CD14-positive monocyte (primary cell): Measurements from ENCODE around the gene DRD2. TPM values are rescaled to one million over a fixed set of nuclear protein-coding genes. Genes with fewer than 3 reads are reported as not detected.

Source experiments
- DNase-seq, 3 donors: peaks; one replicate each; pipeline ENCODE4 v3.0.0-alpha.2; 2011 to 2022
- H2AFZ ChIP-seq: 2 replicates; pipeline ENCODE4 v1.6.0; 2012; ENCODE audit warnings: mild to moderate bottlenecking, low read depth, low read length, inconsistent platforms; ENCODE audit not compliant: insufficient read depth, poor library complexity, severe bottlenecking
- H3K27ac ChIP-seq, 2 donors: 1 replicate in 1 of 2; 2 replicates in 1 of 2; pipeline ENCODE4 v1.5.1; 2012 to 2013; ENCODE audit warnings: low read length in 2 of 2, control low read depth in 1 of 2, inconsistent platforms in 1 of 2, low read depth in 1 of 2, mild to moderate bottlenecking in 1 of 2
- H3K27me3 ChIP-seq, 2 donors: one replicate each; pipeline versions ENCODE4 v1.6.0 to v1.6.1; 2011 to 2013; ENCODE audit warnings: low read length in 2 of 2; ENCODE audit not compliant: control insufficient read depth in 2 of 2, insufficient read depth in 2 of 2
- H3K36me3 ChIP-seq, 2 donors: replicated peaks in 1 of 2; 1 replicate in 1 of 2; 2 replicates in 1 of 2; pipeline versions ENCODE4 v1.5.1 to v1.6.1; 2012 to 2013; ENCODE audit warnings: low read length in 2 of 2, control low read depth in 1 of 2, inconsistent platforms in 1 of 2, mild to moderate bottlenecking in 1 of 2; ENCODE audit not compliant: insufficient read depth in 2 of 2, control insufficient read depth in 1 of 2
- H3K4me1 ChIP-seq, 2 donors: 1 replicate in 1 of 2; 2 replicates in 1 of 2; pipeline versions ENCODE4 v1.5.1 to v1.6.1; 2012 to 2013; ENCODE audit warnings: low read length in 2 of 2, control low read depth in 1 of 2, inconsistent platforms in 1 of 2, mild to moderate bottlenecking in 1 of 2, moderate library complexity in 1 of 2; ENCODE audit not compliant: insufficient read depth in 2 of 2, control insufficient read depth in 1 of 2
- H3K4me2 ChIP-seq: replicated peaks from 2 replicates; pipeline ENCODE3; 2012; ENCODE audit warnings: low read length, moderate library complexity, mild to moderate bottlenecking; ENCODE audit not compliant: poor library complexity, severe bottlenecking; ENCODE audit errors: extremely low read depth
- H3K4me3 ChIP-seq, 3 experiments: fragments of 200-600 bp in 1 of 3; sonication (generic) in 1 of 3; replicated peaks in 1 of 3; 1 replicate in 2 of 3; 2 replicates in 1 of 3; pipeline ENCODE4 v1.5.1; 2011 to 2013; ENCODE audit warnings: low read length in 3 of 3, mild to moderate bottlenecking in 3 of 3, control low read depth in 2 of 3, low read depth in 2 of 3, inconsistent platforms in 1 of 3, moderate library complexity in 1 of 3
- H3K79me2 ChIP-seq: 2 replicates; pipeline ENCODE4 v1.6.0; 2012; ENCODE audit warnings: mild to moderate bottlenecking, control low read depth, inconsistent platforms, low read length, moderate library complexity; ENCODE audit not compliant: insufficient read depth
- H3K9ac ChIP-seq: 2 replicates; pipeline ENCODE4 v1.6.0; 2017; ENCODE audit warnings: low read length, mild to moderate bottlenecking; ENCODE audit not compliant: insufficient read depth, poor library complexity, severe bottlenecking
- H3K9me3 ChIP-seq, 2 donors: replicated peaks in 1 of 2; 1 replicate in 1 of 2; 2 replicates in 1 of 2; pipeline versions ENCODE4 v1.5.1 to v1.6.1; 2012 to 2013; ENCODE audit warnings: low read length in 2 of 2, control low read depth in 1 of 2; ENCODE audit not compliant: control insufficient read depth in 1 of 2, insufficient read depth in 1 of 2
- H4K20me1 ChIP-seq: 2 replicates; pipeline ENCODE4 v1.6.0; 2012; ENCODE audit warnings: mild to moderate bottlenecking, low read length, control low read depth, moderate library complexity; ENCODE audit not compliant: insufficient read depth
- H3K27ac Mint-ChIP-seq, 7 donors: one replicate each; pipeline ENCODE4 v1.8.0; 2020; ENCODE audit warnings: mild to moderate bottlenecking in 7 of 7, mixed read lengths in 7 of 7, moderate library complexity in 6 of 7, inconsistent platforms in 2 of 7
- H3K27me3 Mint-ChIP-seq, 3 donors: one replicate each; pipeline ENCODE4 v1.8.0; 2021 to 2022; ENCODE audit warnings: low read depth in 3 of 3, mild to moderate bottlenecking in 3 of 3, mixed read lengths in 3 of 3, moderate library complexity in 3 of 3, inconsistent platforms in 1 of 3
- H3K36me3 Mint-ChIP-seq, 2 donors: one replicate each; pipeline ENCODE4 v1.8.0; 2020; ENCODE audit warnings: mixed read lengths in 2 of 2, inconsistent platforms in 1 of 2, mild to moderate bottlenecking in 1 of 2
- H3K4me1 Mint-ChIP-seq: one replicate; pipeline ENCODE4 v1.8.0; 2020; ENCODE audit warnings: mild to moderate bottlenecking, mixed read lengths
- H3K4me3 Mint-ChIP-seq, 2 donors: one replicate each; pipeline ENCODE4 v1.8.0; 2020; ENCODE audit warnings: mild to moderate bottlenecking in 2 of 2, mixed read lengths in 2 of 2, moderate library complexity in 1 of 2
- H3K9me3 Mint-ChIP-seq, 7 donors: one replicate each; pipeline ENCODE4 v1.8.0; 2020 to 2022; ENCODE audit warnings: mixed read lengths in 7 of 7, mild to moderate bottlenecking in 6 of 7, moderate library complexity in 6 of 7, inconsistent platforms in 2 of 7
- WGBS: methylation state at CpG from one replicate; pipeline ENCODE4 v1.1.5; 2013; ENCODE audit warnings: missing lambda C conversion rate; ENCODE audit not compliant: insufficient coverage; 5-methylcytosine and 5-hydroxymethylcytosine counted together
- intact Hi-C, 2 donors: fragments of 100-400 bp; cut with micrococcal nuclease; formaldehyde crosslinking; loops; one replicate each; pipeline versions ENCODE4 v1.15.0 to v1.15.1; 2023
- polyA plus RNA-seq, 3 donors: library from polyadenylated mRNA; depleted of rRNA in 1 of 3; unstranded in 2 of 3; stranded (reverse) in 1 of 3; fragments of 300-500 nt in 2 of 3; fragments of >200 nt in 1 of 3; fragmentation: Illumina TruSeq in 2 of 3; gene quantifications; 1 replicate in 2 of 3; 2 replicates in 1 of 3; pipeline ENCODE4 v1.2.3, GENCODE V29; 2012 to 2021
- TF ChIP-seq, protein P1 (sequence below): fragments of 200-600 bp; IDR thresholded peaks from one replicate; pipeline ENCODE4 v1.8.0; 2022; ENCODE audit warnings: antibody characterized with exemption, mild to moderate bottlenecking

DRD2 gene
- polyA plus RNA-seq, 3 donors = not detected

DNA sequence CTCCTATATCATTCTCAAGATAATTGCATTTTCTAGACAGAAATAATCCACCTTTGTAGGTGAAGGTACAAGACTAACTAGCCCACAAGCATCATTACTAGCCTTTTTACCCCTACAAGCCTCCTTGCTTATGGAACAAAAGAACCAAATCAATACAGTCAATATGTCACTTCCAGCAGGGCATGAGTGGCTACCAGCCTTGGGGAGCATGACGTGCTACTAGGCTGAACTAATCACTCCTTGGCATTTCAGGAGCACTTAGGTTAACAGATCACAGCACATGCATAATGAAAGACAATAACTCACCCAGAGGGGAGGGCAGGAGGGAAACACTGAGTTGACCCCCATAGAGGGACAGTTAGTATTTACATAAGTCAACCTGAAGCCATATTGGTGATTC lies 2.7 kb downstream of the DRD2 start:
- no peak overlapping the region for H3K27ac ChIP-seq
- H3K27me3 ChIP-seq = peaks cover 42 to 44% of the 10 kb centered on the region in 2 donors
- intact Hi-C loops = no loop called here
- H4K20me1 ChIP-seq = no peaks in the 10 kb centered on the region
- H3K4me3 Mint-ChIP-seq = peak overlapping the region in 1 of 2 donors; percentile 10
- peaks cover 0 to 3% of the 10 kb centered on the region in 2 donors for H3K36me3 Mint-ChIP-seq
- TF ChIP-seq, protein P1, sequence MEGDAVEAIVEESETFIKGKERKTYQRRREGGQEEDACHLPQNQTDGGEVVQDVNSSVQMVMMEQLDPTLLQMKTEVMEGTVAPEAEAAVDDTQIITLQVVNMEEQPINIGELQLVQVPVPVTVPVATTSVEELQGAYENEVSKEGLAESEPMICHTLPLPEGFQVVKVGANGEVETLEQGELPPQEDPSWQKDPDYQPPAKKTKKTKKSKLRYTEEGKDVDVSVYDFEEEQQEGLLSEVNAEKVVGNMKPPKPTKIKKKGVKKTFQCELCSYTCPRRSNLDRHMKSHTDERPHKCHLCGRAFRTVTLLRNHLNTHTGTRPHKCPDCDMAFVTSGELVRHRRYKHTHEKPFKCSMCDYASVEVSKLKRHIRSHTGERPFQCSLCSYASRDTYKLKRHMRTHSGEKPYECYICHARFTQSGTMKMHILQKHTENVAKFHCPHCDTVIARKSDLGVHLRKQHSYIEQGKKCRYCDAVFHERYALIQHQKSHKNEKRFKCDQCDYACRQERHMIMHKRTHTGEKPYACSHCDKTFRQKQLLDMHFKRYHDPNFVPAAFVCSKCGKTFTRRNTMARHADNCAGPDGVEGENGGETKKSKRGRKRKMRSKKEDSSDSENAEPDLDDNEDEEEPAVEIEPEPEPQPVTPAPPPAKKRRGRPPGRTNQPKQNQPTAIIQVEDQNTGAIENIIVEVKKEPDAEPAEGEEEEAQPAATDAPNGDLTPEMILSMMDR = no peak
- H3K27ac Mint-ChIP-seq = no peak overlapping the region
- H3K36me3 ChIP-seq = no peaks in the 10 kb centered on the region
- H3K4me2 ChIP-seq = no peak overlapping the region
- peaks cover 0 to 12% of the 10 kb centered on the region in 2 donors for H3K9me3 ChIP-seq
- peaks cover 42 to 55% (median 51%) of the 10 kb centered on the region in 3 donors for H3K27me3 Mint-ChIP-seq
- H3K4me1 ChIP-seq = no peaks in the 10 kb centered on the region
- H3K9ac ChIP-seq = no peak overlapping the region
- WGBS = no CpG with 5 or more reads among the region's 1 CpG
- H3K4me1 Mint-ChIP-seq = no peaks in the 10 kb centered on the region
- H3K9me3 Mint-ChIP-seq = peaks cover 0 to 10% (median 5%) of the 10 kb centered on the region in 7 donors
- no peak for DNase-seq
- H2AFZ ChIP-seq = no peak overlapping the region
- H3K4me3 ChIP-seq = no peak overlapping the region
- H3K79me2 ChIP-seq = no peaks in the 10 kb centered on the region

- Histone ChIP-seq H3K27me3 (peaks cover 23 to 24% of the 10 kb centered on the region in 2 donors), H3K79me2 (no peaks in the 10 kb centered on the region), H3K27ac (no peak overlapping the region), H3K9me3 (peaks cover 0 to 12% of the 10 kb centered on the region in 2 donors), H2AFZ (no peak overlapping the region), H3K9ac (no peak overlapping the region), H3K36me3 (no peaks in the 10 kb centered on the region), H3K4me2 (no peak overlapping the region), H4K20me1 (no peaks in the 10 kb centered on the region), H3K4me3 (no peak overlapping the region), H3K4me1 (no peaks in the 10 kb centered on the region)
- H3K36me3 Mint-ChIP-seq = no peaks in the 10 kb centered on the region
- TF ChIP-seq, protein P1 = no peak
- intact Hi-C loops = no loop called here
- no peak overlapping the region for H3K27ac Mint-ChIP-seq
- H3K4me1 Mint-ChIP-seq = no peaks in the 10 kb centered on the region
- peaks cover 0 to 5% (median 3%) of the 10 kb centered on the region in 7 donors for H3K9me3 Mint-ChIP-seq
- WGBS = 63% methylated on average over 5 of the region's 5 CpGs
- no peak for DNase-seq
- peaks cover 26 to 34% (median 32%) of the 10 kb centered on the region in 3 donors for H3K27me3 Mint-ChIP-seq
- H3K4me3 Mint-ChIP-seq = no peak overlapping the region
Observed at GRCh38 chr11:113470233-113470632, 5.0 kb downstream of the DRD2 start.
